GM18909 (cell line): ENCODE results near the gene GPR26.

ENCODE experiments used
- ATAC-seq: cut with Tn5 transposase; IDR thresholded peaks from one replicate; pipeline ENCODE4 v1.9.1; 2021; ENCODE audit warnings: mild to moderate bottlenecking; ENCODE audit not compliant: unreplicated experiment, poor library complexity

GPR26 gene

GRCh38 chr10:123645016-123645415, 21.1 kb upstream of the GPR26 start:
- ATAC-seq, result no peak

GRCh38 chr10:123645615-123646014, 20.5 kb upstream of the GPR26 start:
- no peak for ATAC-seq

GRCh38 chr10:123648595-123648994, 17.6 kb upstream of the GPR26 start:
- ATAC-seq, result no peak

- no peak for ATAC-seq
These were observed 16.5 kb upstream of the GPR26 start for GRCh38 chr10:123649676-123650075.

GRCh38 chr10:123651421-123652047, 14.6 kb upstream of the GPR26 start:
- ATAC-seq, result no peak

GRCh38 chr10:123655751-123656150, 10.4 kb upstream of the GPR26 start:
- no peak for ATAC-seq

- no peak for ATAC-seq
These were observed 2.6 kb upstream of the GPR26 start for GRCh38 chr10:123663522-123663921.

GRCh38 chr10:123665491-123666286, 466 bp upstream of the GPR26 start:
- no peak for ATAC-seq

- no peak for ATAC-seq
These were observed 3.7 kb downstream of the GPR26 start for GRCh38 chr10:123669886-123670285.

GRCh38 chr10:123673198-123673597, 7.0 kb downstream of the GPR26 start:
- ATAC-seq, result no peak

GRCh38 chr10:123674741-123675140, 8.6 kb downstream of the GPR26 start:
- no peak for ATAC-seq

- no peak for ATAC-seq
These were observed 9.7 kb downstream of the GPR26 start for GRCh38 chr10:123675811-123676210.

GRCh38 chr10:123677556-123677955, 11.4 kb downstream of the GPR26 start:
- no peak for ATAC-seq

- no peak for ATAC-seq
These were observed 12.2 kb downstream of the GPR26 start for GRCh38 chr10:123678376-123678775.

- ATAC-seq, result no peak
These were observed 15.1 kb downstream of the GPR26 start for GRCh38 chr10:123681285-123681684.

- ATAC-seq, result no peak
These were observed 16.3 kb downstream of the GPR26 start for GRCh38 chr10:123682477-123682876.

- ATAC-seq, result no peak
These were observed 17.3 kb downstream of the GPR26 start for GRCh38 chr10:123683459-123683858.

GRCh38 chr10:123683865-123684264, 17.7 kb downstream of the GPR26 start:
- ATAC-seq, result no peak

GRCh38 chr10:123685260-123685659, 19.1 kb downstream of the GPR26 start:
- ATAC-seq, result no peak

- ATAC-seq, result no peak
These were observed 21.6 kb downstream of the GPR26 start for GRCh38 chr10:123687758-123688157.

- ATAC-seq, result no peak
These were observed 23.7 kb downstream of the GPR26 start for GRCh38 chr10:123689880-123690279.
